ENCODE measurements around the gene CHRNA9. TPM values are rescaled to one million over a fixed set of nuclear protein-coding genes. Genes with fewer than 3 reads are reported as not detected.

The CHRNA9 gene
- total RNA-seq, 1 experiment from 2014 or later: not detected

GRCh38 chr4:40327340-40327739 lies 7.8 kb upstream of the CHRNA9 start:
- H3K9me3 ChIP-seq: no peaks in the 10 kb centered on the region
- no peak overlapping the region for H3K4me3 ChIP-seq
- H3K36me3 ChIP-seq: no peaks in the 10 kb centered on the region
- no peaks in the 10 kb centered on the region for H3K27me3 ChIP-seq
- DNase-seq: no peak

GRCh38 chr4:40328383-40328782 lies 6.8 kb upstream of the CHRNA9 start:
- H3K27me3 ChIP-seq: no peaks in the 10 kb centered on the region
- no peaks in the 10 kb centered on the region for H3K9me3 ChIP-seq
- no peak overlapping the region for H3K4me3 ChIP-seq

GRCh38 chr4:40329805-40330204 lies 5.3 kb upstream of the CHRNA9 start:
- Histone ChIP-seq H3K27me3 (no peaks in the 10 kb centered on the region), H3K9me3 (no peaks in the 10 kb centered on the region), H3K36me3 (no peaks in the 10 kb centered on the region), H3K4me3 (no peak overlapping the region)
- no peak for DNase-seq

More at GRCh38 chr4:40328383-40328782, 6.8 kb upstream of the CHRNA9 start:
- no peak for DNase-seq
- no peaks in the 10 kb centered on the region for H3K36me3 ChIP-seq

DNA sequence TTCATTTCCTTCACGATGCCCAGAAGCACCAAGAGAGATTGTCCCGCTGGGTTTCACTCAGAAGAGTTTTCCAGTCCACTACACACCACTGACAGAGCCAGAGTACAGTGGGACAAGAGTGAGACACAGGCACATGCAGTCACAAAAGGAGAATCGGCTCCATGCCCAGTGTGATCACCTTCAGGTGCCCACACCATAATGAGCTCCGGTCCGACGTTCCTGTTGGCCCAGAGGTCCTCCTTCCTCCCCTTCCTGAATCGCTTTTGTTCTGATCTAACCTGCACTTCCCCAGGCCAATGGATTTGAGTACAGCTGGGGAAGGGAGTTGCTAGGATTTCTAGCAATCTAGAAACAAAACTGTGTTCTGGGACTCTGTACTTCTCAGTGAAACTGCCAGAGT lies 4.6 kb upstream of the CHRNA9 start:
- no peak overlapping the region for H3K4me3 ChIP-seq
- H3K9me3 ChIP-seq: no peaks in the 10 kb centered on the region
- no peak for DNase-seq
- H3K27me3 ChIP-seq: no peaks in the 10 kb centered on the region
- H3K36me3 ChIP-seq: no peaks in the 10 kb centered on the region

GRCh38 chr4:40331101-40331745 lies 3.9 kb upstream of the CHRNA9 start:
- no peaks in the 10 kb centered on the region for H3K36me3 ChIP-seq
- no peak overlapping the region for H3K4me3 ChIP-seq
- H3K27me3 ChIP-seq: no peaks in the 10 kb centered on the region
- no peak for DNase-seq
- H3K9me3 ChIP-seq: no peaks in the 10 kb centered on the region

DNA sequence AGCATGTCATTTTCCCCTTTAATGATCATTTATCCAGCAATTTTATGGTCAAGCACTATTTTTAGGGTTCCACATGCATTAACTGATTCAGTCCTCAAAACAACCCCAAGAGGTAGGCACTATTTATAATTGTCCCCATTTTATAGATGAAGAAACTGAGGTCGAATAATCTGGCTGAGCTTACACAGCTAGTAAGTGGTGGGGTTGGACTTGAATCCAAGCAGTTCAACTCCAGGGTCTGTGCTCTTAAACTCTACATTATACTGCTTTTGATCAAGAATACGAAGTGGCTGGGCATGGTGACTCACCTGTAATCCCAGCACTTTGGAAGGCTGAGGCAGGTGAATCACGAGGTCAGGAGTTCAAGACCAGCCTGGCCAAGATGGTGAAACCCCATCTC lies 3.2 kb upstream of the CHRNA9 start:
- DNase-seq: no peak

DNA sequence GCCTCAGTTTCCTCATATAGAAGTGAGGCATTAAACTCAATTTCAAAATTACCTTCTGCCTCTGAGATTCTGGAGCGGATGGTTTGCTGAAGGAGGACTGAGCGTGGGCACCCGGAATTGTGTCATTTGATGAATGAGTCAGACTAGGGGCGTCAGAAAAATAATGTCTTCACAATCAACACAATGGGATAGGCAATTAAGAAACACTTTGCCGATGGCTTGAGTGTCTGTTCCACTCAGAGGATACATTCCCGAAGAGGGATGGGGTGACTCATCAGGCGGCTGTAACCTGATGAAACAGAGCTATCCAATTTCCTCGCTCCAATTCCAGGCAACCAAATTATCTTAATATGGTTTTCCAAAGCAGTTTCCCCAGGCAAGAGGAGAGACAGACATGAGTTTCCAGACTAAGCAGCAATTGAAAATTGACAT lies 1.2 kb upstream of the CHRNA9 start:
- Histone ChIP-seq H3K36me3 (no peaks in the 10 kb centered on the region), H3K4me3 (no peak overlapping the region), H3K27me3 (no peaks in the 10 kb centered on the region), H3K9me3 (no peaks in the 10 kb centered on the region)
- peak; percentile 63 for DNase-seq

More for the DNA sequence above, 3.2 kb upstream of the CHRNA9 start:
- H3K27me3 ChIP-seq: no peaks in the 10 kb centered on the region
- no peaks in the 10 kb centered on the region for H3K9me3 ChIP-seq
- no peak overlapping the region for H3K4me3 ChIP-seq
- no peaks in the 10 kb centered on the region for H3K36me3 ChIP-seq

- Histone ChIP-seq H3K36me3 (no peaks in the 10 kb centered on the region), H3K4me3 (no peak overlapping the region), H3K9me3 (no peaks in the 10 kb centered on the region), H3K27me3 (no peaks in the 10 kb centered on the region)
- DNase-seq: peak; percentile 17
These were observed 377 bp downstream of the CHRNA9 start for GRCh38 chr4:40335525-40335894.

DNA sequence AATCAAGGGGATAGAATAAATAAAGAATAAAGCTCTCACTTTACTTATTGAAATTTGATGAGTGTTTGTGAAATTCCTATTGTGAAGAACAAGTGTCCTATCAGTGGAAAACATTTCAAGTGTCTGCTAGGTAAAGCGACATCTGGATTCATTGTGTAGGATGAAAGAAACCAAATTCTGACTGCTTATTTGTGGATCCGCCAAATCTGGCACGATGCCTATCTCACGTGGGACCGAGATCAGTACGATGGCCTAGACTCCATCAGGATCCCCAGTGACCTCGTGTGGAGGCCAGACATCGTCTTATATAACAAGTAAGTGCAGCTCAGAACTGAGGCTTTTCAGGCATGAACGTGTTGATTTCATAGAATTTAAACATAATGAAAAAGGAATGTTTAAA lies 1.9 kb downstream of the CHRNA9 start:
- Histone ChIP-seq H3K9me3 (no peaks in the 10 kb centered on the region), H3K4me3 (no peak overlapping the region), H3K27me3 (no peaks in the 10 kb centered on the region), H3K36me3 (no peaks in the 10 kb centered on the region)
- DNase-seq: no peak

DNA sequence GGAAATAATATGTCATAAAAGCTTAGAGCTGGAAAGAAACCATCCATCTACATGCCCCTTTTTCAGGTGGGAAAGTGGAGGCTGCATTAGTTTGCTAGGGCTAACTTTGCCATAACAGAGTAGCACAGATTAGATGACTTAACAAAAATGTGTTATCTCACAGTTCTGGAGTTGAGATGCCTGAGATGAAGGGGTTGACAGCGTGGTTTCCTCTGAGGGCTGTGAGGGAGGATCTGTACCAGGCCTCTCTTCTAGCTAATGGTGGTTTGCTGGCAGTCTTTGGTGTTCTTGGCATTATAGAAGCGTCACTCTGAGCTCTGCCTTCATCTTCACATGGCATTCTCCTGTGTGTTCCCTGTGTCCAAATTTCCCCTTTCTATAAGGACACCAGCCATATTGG lies 2.4 kb downstream of the CHRNA9 start:
- H3K9me3 ChIP-seq: no peaks in the 10 kb centered on the region
- H3K27me3 ChIP-seq: no peaks in the 10 kb centered on the region
- no peak overlapping the region for H3K4me3 ChIP-seq
- DNase-seq: no peak
- H3K36me3 ChIP-seq: no peaks in the 10 kb centered on the region

DNA sequence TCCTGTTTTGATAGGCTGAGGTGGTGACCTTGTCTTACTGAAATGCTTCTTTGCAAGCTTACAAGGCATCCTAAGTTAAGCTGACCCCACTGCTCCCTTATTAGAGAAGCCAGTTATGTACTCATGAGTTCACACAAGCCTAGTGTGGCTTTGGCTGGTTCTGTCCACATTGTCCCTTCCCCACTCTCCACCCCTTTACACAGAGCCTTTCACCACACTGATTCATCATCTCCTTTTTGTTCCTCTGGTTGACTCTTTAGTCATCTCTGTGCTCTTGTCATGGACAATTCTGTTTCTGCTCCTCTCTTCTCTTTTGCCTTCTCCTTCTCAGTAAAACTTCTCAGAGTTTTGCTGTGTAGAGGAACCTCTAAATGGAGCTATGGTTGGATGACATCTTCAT lies 4.9 kb downstream of the CHRNA9 start:
- Histone ChIP-seq H3K4me3 (no peak overlapping the region), H3K9me3 (no peaks in the 10 kb centered on the region), H3K27me3 (no peaks in the 10 kb centered on the region), H3K36me3 (no peaks in the 10 kb centered on the region)
- DNase-seq: no peak

DNA sequence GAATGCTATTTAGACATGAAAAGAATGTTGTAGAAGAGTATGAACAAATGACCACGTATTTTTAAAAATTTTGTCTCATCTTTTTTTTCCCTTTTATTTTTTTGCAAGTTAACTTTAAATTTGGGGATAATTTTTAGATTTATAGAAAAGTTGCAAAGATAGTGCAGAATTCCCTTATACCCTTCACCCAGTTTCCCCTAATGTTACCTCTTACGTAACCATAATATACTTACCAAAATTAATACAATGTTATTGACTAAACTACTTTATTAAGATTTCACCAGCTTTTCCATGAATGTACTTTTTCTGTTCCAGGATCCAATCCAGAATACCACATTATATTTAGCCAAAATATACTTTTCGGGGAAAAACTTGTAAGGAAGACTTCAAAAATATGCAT lies 12.3 kb downstream of the CHRNA9 start:
- H3K36me3 ChIP-seq: no peaks in the 10 kb centered on the region
- no peaks in the 10 kb centered on the region for H3K27me3 ChIP-seq

DNA sequence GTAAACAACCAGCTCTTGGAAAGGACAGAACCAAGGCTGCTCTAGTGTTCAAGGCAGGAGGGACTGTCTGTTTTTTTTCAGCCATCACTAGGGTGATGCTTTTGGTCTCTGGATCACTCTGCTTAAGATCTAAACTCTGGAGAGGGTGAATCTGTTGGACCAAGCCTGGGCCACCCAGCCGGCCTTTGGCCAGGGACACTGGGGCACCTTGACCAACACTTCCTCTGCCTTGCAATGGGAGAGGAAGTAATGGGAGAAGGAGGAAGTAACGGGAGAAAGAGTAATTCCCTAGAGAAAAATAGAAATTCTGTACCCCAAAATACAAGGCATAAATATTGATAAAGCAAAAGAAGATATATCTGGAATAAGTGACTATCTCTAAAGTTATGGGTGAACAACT lies 12.9 kb downstream of the CHRNA9 start:
- Histone ChIP-seq H3K9me3 (no peaks in the 10 kb centered on the region), H3K27me3 (no peaks in the 10 kb centered on the region), H3K36me3 (no peaks in the 10 kb centered on the region), H3K4me3 (no peak overlapping the region)
- DNase-seq: no peak

More for the DNA sequence above, 12.3 kb downstream of the CHRNA9 start:
- Histone ChIP-seq H3K4me3 (no peak overlapping the region), H3K9me3 (no peaks in the 10 kb centered on the region)
- no peak for DNase-seq

DNA sequence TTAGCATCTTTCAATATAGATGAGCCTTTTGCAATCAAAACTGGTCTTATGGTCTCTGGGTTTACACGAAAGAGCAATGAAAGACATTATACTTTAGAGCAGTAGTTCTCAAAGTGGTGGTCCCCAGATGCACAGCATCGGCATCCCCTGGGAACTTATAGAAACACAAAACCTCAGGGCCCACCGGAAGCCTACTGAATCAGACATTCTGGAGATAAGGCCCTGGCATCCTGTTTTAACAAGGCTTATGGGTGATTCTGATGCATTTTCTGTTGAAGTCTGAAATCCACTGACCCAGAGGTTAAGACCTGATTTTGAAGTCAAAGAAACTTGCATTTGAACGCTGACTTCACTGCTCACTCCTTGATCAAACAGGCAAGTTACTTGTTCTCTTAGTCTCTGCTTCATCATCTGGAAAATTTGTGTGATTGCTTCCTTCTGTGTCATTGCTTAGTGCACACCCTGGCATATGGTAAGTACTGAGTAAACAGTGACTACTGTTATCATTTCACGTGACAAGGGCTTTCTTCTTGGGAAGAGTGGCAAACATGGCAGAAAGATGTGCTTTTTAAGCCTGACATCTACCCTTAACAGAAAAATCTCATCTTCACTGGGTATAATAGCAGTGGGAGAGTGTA lies 14.5 kb downstream of the CHRNA9 start:
- no peak for DNase-seq

DNA sequence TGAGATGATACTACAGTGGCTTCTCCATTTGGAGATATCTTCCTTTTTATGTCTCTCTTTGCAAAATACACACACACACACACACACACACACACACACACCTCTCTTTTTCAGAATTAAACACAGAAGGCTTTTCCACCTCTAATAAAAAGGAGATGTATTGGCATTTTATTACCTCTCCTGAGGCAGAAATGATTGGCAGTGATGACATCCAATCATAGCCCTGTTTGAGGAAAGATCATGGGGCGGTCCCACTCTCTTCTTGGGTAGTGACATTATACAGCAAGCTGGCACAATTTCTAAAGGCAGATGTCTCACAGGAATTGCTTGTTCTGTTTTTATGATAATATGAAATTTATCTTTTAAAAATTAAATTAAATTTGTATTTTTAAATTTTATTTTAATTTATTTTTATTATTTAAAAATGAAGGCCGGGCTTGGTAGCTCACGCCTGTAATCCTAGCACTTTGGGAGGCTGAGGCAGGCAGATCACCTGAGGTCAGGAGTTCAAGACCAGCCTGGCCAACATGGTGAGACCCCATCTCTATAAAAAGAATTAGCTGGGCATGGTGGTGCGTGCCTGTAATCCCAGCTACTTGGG lies 15.6 kb downstream of the CHRNA9 start:
- Histone ChIP-seq H3K9me3 (no peaks in the 10 kb centered on the region), H3K4me3 (no peak overlapping the region), H3K27me3 (no peaks in the 10 kb centered on the region), H3K36me3 (no peaks in the 10 kb centered on the region)
- DNase-seq: no peak

More for the DNA sequence above, 14.5 kb downstream of the CHRNA9 start:
- no peak overlapping the region for H3K4me3 ChIP-seq
- H3K27me3 ChIP-seq: no peaks in the 10 kb centered on the region
- no peaks in the 10 kb centered on the region for H3K36me3 ChIP-seq
- H3K9me3 ChIP-seq: no peaks in the 10 kb centered on the region

- no peak for DNase-seq
- H3K27me3 ChIP-seq: no peaks in the 10 kb centered on the region
These were observed 19.0 kb downstream of the CHRNA9 start for GRCh38 chr4:40354158-40354557.

DNA sequence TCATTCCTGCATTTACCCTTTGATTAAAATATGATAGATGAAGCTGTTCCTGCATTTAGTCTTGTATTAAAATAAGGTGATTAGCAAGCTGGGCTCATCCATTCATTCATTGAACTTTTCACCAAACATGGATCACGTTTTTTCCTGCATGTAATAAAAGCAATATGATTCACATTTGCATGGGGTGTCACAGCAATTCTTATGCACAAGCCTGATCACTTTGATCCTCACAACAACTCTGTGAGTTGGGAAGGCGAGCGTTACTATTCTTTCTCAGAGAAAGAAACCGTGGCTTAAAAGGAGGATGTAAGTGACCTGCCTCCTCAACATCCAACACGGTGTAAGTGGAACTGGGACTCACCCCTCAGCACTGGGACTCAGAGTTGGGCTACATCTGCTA lies 20.0 kb downstream of the CHRNA9 start:
- no peaks in the 10 kb centered on the region for H3K9me3 ChIP-seq
- no peak overlapping the region for H3K4me3 ChIP-seq
- H3K27me3 ChIP-seq: no peaks in the 10 kb centered on the region
- DNase-seq: no peak
- H3K36me3 ChIP-seq: no peaks in the 10 kb centered on the region

More at GRCh38 chr4:40354158-40354557, 19.0 kb downstream of the CHRNA9 start:
- no peaks in the 10 kb centered on the region for H3K9me3 ChIP-seq
- no peaks in the 10 kb centered on the region for H3K36me3 ChIP-seq
- no peak overlapping the region for H3K4me3 ChIP-seq

DNA sequence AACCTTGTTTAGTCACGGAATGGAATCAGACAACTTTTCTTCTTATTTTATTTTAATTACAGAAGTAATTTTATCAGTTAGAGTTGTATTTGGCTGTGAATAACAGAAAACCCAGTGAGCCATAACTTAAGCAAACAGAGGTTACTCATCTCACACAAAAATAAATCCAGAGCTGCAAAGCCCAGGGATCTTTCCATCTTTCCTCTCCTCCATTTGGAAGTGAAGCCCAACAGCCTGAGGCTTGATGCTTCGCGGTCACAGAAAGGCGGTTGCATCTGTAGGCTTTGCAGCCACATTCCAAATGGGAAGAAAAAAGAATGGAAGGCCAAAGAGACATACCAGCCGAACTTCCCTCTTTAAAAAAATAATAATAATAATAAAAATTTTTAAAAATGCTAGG lies 22.6 kb downstream of the CHRNA9 start:
- DNase-seq: no peak
- H3K36me3 ChIP-seq: no peaks in the 10 kb centered on the region
- no peaks in the 10 kb centered on the region for H3K27me3 ChIP-seq

More for the DNA sequence above, 22.6 kb downstream of the CHRNA9 start:
- Histone ChIP-seq H3K4me3 (no peak overlapping the region), H3K9me3 (no peaks in the 10 kb centered on the region)

Measured in MG63 (cell line).